C4-2B (cell line): ENCODE measurements around the gene ZC3H11A.
A peak's percentile ranks its signal among the peaks of the same experiment; 100 is the strongest.
"Not testable (repeated sequence)": the region's sequence is repeated elsewhere in the genome, so short reads cannot be mapped to it uniquely, and the experiment has no call there.

Experiments
- H3K27ac ChIP-seq: fragments of 450-650 bp; 2 replicates; pipeline ENCODE4 v1.5.1; 2017
- ZFX ChIP-seq: fragments of 450-650 bp; IDR thresholded peaks from 2 replicates; pipeline ENCODE4 v1.6.1; 2017
- TF ChIP-seq, protein P1 (sequence below): fragments of 450-650 bp; conservative IDR thresholded peaks from 2 replicates; pipeline ENCODE4 v1.5.1; 2017; ENCODE audit warnings: mild to moderate bottlenecking

Gene ZC3H11A

GRCh38 chr1:203828002-203828401, 32.6 kb downstream of the ZC3H11A start:
- no peak for TF ChIP-seq ZFX
- TF ChIP-seq, protein P1, sequence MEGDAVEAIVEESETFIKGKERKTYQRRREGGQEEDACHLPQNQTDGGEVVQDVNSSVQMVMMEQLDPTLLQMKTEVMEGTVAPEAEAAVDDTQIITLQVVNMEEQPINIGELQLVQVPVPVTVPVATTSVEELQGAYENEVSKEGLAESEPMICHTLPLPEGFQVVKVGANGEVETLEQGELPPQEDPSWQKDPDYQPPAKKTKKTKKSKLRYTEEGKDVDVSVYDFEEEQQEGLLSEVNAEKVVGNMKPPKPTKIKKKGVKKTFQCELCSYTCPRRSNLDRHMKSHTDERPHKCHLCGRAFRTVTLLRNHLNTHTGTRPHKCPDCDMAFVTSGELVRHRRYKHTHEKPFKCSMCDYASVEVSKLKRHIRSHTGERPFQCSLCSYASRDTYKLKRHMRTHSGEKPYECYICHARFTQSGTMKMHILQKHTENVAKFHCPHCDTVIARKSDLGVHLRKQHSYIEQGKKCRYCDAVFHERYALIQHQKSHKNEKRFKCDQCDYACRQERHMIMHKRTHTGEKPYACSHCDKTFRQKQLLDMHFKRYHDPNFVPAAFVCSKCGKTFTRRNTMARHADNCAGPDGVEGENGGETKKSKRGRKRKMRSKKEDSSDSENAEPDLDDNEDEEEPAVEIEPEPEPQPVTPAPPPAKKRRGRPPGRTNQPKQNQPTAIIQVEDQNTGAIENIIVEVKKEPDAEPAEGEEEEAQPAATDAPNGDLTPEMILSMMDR = no peak
- H3K27ac ChIP-seq = no peak overlapping the region

- no peak for TF ChIP-seq ZFX
- TF ChIP-seq, protein P1 = no peak
- H3K27ac ChIP-seq = no peak overlapping the region
Observed at GRCh38 chr1:203828503-203828902, 33.1 kb downstream of the ZC3H11A start.

DNA sequence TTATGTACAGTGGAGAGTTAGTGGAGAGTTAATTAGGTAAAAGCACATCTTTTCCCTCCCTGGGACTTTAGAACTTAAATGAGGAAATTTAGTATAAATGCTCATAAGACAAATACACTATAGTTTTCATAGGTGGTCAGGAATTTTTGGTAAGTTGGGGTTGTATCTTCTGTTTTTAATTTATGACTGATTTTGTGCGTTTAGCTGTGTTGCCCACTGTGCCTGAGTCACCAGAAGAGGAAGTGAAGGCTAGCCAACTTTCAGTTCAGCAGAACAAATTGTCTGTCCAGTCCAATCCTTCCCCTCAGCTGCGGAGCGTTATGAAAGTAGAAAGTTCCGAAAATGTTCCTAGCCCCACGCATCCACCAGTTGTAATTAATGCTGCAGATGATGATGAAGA, 33.8 kb downstream of the ZC3H11A start:
- H3K27ac ChIP-seq = not testable (repeated sequence)

GRCh38 chr1:203835476-203835875, 40.1 kb downstream of the ZC3H11A start:
- no peak for TF ChIP-seq ZFX
- TF ChIP-seq, protein P1 = peak; percentile 24
- no peak overlapping the region for H3K27ac ChIP-seq

- peak overlapping the region; percentile 66 for H3K27ac ChIP-seq
- TF ChIP-seq ZFX = no peak
- TF ChIP-seq, protein P1 = no peak; the same call in 1 of the 2 replicates
Observed at GRCh38 chr1:203839081-203839480, 43.7 kb downstream of the ZC3H11A start.

GRCh38 chr1:203840208-203840808, 44.9 kb downstream of the ZC3H11A start:
- no peak overlapping the region for H3K27ac ChIP-seq
- no peak for TF ChIP-seq ZFX
- TF ChIP-seq, protein P1 = no peak

- H3K27ac ChIP-seq = no peak overlapping the region
- TF ChIP-seq ZFX = no peak
- TF ChIP-seq, protein P1 = no peak
Observed at GRCh38 chr1:203842559-203842876, 47.1 kb downstream of the ZC3H11A start.

DNA sequence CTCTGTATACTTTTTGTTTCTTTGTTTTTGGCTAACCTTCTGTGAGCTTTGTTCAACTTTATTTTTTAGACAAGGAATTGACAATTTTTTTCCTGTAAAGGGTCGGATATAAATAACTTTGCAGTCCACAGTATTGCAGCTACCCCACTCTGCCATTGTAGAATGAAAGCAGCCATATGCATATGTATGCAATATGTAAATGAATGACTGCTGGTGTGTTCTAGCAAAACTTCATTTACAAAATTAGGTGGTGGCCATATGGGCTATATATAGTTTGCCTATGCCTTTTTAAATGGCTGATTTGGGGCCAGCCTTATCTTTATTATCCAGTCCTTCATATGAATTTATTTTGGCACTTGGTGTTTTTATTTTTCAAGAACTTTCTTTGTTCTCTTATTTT, 48.0 kb downstream of the ZC3H11A start:
- H3K27ac ChIP-seq = no peak overlapping the region
- TF ChIP-seq, protein P1 = no peak
- TF ChIP-seq ZFX = no peak
